ENCODE data around the gene TEX14.

- TF ChIP-seq CTCF (IDR thresholded peaks at IDR 0.05; ENCODE audit: borderline replicate concordance, extremely low read depth, low read length, poor library complexity, severe bottlenecking): no peak
- TF ChIP-seq EZH2 (IDR thresholded peaks at IDR 0.05; ENCODE audit: borderline replicate concordance, low read depth, low read length, severe bottlenecking): no peak
Measured at GRCh38 chr17:58641887-58642311, 49.9 kb downstream of the TEX14 start.

Measured in DND-41 (cell line).